Stomach (tissue), 9 donors: ENCODE data around the gene PLEKHO2. TPM values are rescaled to one million over a fixed set of nuclear protein-coding genes. Genes with fewer than 3 reads are reported as not detected.
A peak's percentile ranks its signal among the peaks of the same experiment; 100 is the strongest.

Experiments used
- DNase-seq, 2 donors: peaks; one replicate each; pipeline versions ENCODE4 v3.0.0 to v3.0.0-alpha.2; 2013 to 2019
- H3K27ac ChIP-seq, 5 donors: fragments of 200-600 bp in 4 of 5; sonication (generic) in 4 of 5; one replicate each; pipeline ENCODE4 v1.5.1; 2013 to 2019; ENCODE audit warnings: mild to moderate bottlenecking in 1 of 5, moderate library complexity in 1 of 5
- H3K27me3 ChIP-seq, 3 donors: fragments of 200-600 bp; sonication (generic); one replicate each; pipeline ENCODE4 v1.5.1; 2017 to 2019; ENCODE audit warnings: mixed run types in 1 of 3
- H3K36me3 ChIP-seq, 4 donors: fragments of 200-600 bp; sonication (generic); 1 replicate in 3 of 4; 2 replicates in 1 of 4; pipeline ENCODE4 v1.5.1; 2016 to 2019
- H3K4me1 ChIP-seq, 4 donors: fragments of 200-600 bp; sonication (generic); one replicate each; pipeline ENCODE4 v1.5.1; 2016 to 2019
- H3K4me3 ChIP-seq, 4 donors: fragments of 200-600 bp; sonication (generic) in 3 of 4; one replicate each; pipeline ENCODE4 v1.5.1; 2016 to 2019; ENCODE audit warnings: mild to moderate bottlenecking in 1 of 4
- H3K9me3 ChIP-seq, 4 donors: fragments of 200-600 bp; sonication (generic); one replicate each; pipeline ENCODE4 v1.5.1; 2016 to 2019
- EP300 ChIP-seq: sonication (generic); formaldehyde crosslinking; IDR thresholded peaks from one replicate; pipeline ENCODE4 v1.6.1; 2017; ENCODE audit warnings: antibody characterized with exemption
- POLR2A ChIP-seq, 4 donors: fragments of 450-650 bp; IDR thresholded peaks; one replicate each; pipeline ENCODE4 v1.6.1; 2016; ENCODE audit warnings: antibody characterized with exemption in 4 of 4, control low read depth in 2 of 4, mild to moderate bottlenecking in 1 of 4, moderate library complexity in 1 of 4
- POLR2AphosphoS5 ChIP-seq, 3 donors: sonication (generic); formaldehyde crosslinking; IDR thresholded peaks; one replicate each; pipeline ENCODE4 v1.6.1; 2016; ENCODE audit warnings: antibody characterized with exemption in 3 of 3
- WGBS, 5 donors: extraction: QIAGEN DNeasy Blood & Tissue Kit in 3 of 5; methylation state at CpG; one replicate each; pipeline versions ENCODE4 v1.1.5 to v1.1.7; 2013 to 2018; 5-methylcytosine and 5-hydroxymethylcytosine counted together
- intact Hi-C: fragments of 100-400 bp; cut with DNase I; formaldehyde crosslinking; loops from one replicate; pipeline ENCODE4 v1.15.1; 2023; ENCODE audit warnings: low total_unique reads
- polyA plus RNA-seq, 3 donors: library from polyadenylated mRNA; stranded (reverse); fragments of 200-250 nt; gene quantifications; one replicate each; pipeline ENCODE4 v1.2.3, GENCODE V29; 2013
- total RNA-seq, 5 donors: library from RNA; depleted of rRNA; stranded (reverse); fragments of >200 nt; gene quantifications; one replicate each; pipeline versions ENCODE4 v1.1.0 to v1.2.3, GENCODE V29; 2014 to 2016
- TF ChIP-seq, protein P1 (sequence below), 7 experiments: fragments of 450-650 bp in 4 of 7; fragments of 200-600 bp in 3 of 7; sonication (generic) in 3 of 7; IDR thresholded peaks; one replicate each; pipeline ENCODE4 v1.5.1; 2016 to 2019; ENCODE audit warnings: antibody characterized with exemption in 7 of 7, control low read depth in 2 of 7, mild to moderate bottlenecking in 1 of 7
- donor health status: healthy with polysubstance abuse.
- donor health status: Bipolar disorder and iron deficiency.
- donor health status: healthy.

The PLEKHO2 gene
- total and polyA plus RNA-seq, 8 donors, result 7.5 to 25.4 (median 18.3) TPM

DNA sequence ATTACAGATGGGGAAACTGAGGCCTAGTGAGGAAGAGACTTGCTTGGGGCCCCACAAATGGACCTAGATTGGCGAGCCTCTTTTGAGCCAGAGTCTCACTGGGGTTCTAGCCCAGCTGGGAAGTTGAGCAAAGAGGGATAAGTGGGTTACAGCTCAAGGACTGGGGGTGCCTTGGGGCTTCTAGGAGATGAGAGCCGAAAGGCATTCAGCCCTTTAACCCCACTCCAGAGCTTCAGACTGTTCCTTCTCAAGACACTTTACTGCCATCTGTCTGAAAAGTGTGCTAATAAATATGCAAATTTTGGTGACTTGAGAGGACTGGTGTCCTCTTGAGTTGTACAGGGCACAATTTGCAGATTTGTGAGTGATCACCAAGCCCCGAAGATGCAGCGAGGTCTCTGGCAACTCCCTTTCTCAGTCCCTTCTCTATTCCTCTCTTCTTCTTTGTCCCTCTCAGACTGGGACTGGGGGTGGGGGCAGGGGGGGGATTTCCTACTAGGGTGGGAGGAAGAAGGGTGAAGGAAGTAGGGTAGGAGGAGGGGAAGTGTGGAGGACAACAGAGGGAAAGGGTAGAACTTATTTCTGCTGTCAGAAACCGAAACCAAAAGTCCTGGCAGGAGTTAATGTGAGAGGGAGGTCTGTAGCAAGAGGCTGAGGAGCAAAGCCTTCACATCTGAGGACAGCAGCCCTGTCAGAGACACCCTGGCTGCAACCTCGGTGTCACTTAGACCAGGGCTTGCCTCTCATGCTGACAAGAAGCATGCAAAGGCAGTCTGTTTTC is 53.8 kb downstream of the PLEKHO2 start:
- H3K27me3 ChIP-seq, result no peaks in the 10 kb centered on the region
- TF ChIP-seq POLR2A (IDR thresholded peaks at IDR 0.05) (no peak), EP300 (no peak), POLR2AphosphoS5 (IDR thresholded peaks at IDR 0.05) (no peak)
- TF ChIP-seq, protein P1, sequence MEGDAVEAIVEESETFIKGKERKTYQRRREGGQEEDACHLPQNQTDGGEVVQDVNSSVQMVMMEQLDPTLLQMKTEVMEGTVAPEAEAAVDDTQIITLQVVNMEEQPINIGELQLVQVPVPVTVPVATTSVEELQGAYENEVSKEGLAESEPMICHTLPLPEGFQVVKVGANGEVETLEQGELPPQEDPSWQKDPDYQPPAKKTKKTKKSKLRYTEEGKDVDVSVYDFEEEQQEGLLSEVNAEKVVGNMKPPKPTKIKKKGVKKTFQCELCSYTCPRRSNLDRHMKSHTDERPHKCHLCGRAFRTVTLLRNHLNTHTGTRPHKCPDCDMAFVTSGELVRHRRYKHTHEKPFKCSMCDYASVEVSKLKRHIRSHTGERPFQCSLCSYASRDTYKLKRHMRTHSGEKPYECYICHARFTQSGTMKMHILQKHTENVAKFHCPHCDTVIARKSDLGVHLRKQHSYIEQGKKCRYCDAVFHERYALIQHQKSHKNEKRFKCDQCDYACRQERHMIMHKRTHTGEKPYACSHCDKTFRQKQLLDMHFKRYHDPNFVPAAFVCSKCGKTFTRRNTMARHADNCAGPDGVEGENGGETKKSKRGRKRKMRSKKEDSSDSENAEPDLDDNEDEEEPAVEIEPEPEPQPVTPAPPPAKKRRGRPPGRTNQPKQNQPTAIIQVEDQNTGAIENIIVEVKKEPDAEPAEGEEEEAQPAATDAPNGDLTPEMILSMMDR (IDR thresholded peaks at IDR 0.05), result no peak
- DNase-seq, result peak; percentile 31 to 83
- peaks cover 43 to 76% (median 54%) of the 10 kb centered on the region in 4 donors for H3K4me1 ChIP-seq
- intact Hi-C loops, result no loop called here
- H3K36me3 ChIP-seq, result no peaks in the 10 kb centered on the region
- H3K4me3 ChIP-seq, result peak overlapping the region; percentile 14 to 28 (median 16)
- H3K9me3 ChIP-seq, result no peaks in the 10 kb centered on the region
- 39 to 56% (median 43%) methylated on average over 6 of the region's 6 CpGs for WGBS, 5 donors
- peak overlapping the region; percentile 82 to 91 (median 86) for H3K27ac ChIP-seq

DNA sequence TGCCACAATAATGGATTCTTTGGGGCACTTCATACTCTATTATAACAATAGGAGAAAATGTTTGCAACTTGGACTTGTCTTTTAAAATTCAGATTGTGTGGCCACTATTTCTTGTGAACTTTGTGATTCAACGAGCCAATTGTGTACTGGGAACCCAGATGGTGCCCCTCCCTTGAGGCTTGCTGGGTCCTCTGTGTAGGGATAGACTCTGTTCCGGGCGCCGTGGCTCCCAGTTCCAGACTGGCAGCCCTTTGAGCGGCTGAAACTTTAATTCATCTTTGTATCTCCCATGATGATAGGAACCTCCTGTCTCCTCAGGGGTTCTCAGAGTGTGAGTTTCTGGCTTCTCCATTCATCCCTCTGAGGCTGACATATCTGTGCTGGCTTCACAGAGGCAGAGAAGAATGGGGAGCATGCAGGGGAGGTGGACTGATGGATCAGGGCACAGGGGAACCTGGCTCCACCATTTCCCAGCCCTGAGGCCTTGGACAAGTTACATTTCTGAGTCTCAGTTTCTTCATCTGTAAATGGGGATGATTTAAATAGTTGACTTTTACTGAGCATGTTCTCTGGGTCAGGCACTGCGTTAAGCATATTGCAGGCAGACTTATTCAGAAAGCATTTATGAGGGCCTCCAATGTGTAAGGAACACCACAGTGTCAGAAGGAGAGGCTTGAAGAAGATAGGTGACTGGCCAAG is 54.8 kb downstream of the PLEKHO2 start:
- Histone ChIP-seq H3K27me3 (no peaks in the 10 kb centered on the region), H3K9me3 (peaks cover 8 to 9% (median 9%) of the 10 kb centered on the region in 4 donors), H3K4me3 (no peak overlapping the region), H3K4me1 (peaks cover 43 to 70% (median 54%) of the 10 kb centered on the region in 4 donors), H3K27ac (peak overlapping the region; percentile 82 to 91 (median 85)), H3K36me3 (no peaks in the 10 kb centered on the region)
- intact Hi-C loops, result no loop called here
- DNase-seq, result no peak
- TF ChIP-seq POLR2AphosphoS5 (IDR thresholded peaks at IDR 0.05), result no peak
- no peak for TF ChIP-seq POLR2A (IDR thresholded peaks at IDR 0.05)
- TF ChIP-seq, protein P1 (IDR thresholded peaks at IDR 0.05), result no peak
- no peak for TF ChIP-seq EP300
- 83 to 89% (median 86%) methylated on average over 6 of the region's 6 CpGs for WGBS, 5 donors

DNA sequence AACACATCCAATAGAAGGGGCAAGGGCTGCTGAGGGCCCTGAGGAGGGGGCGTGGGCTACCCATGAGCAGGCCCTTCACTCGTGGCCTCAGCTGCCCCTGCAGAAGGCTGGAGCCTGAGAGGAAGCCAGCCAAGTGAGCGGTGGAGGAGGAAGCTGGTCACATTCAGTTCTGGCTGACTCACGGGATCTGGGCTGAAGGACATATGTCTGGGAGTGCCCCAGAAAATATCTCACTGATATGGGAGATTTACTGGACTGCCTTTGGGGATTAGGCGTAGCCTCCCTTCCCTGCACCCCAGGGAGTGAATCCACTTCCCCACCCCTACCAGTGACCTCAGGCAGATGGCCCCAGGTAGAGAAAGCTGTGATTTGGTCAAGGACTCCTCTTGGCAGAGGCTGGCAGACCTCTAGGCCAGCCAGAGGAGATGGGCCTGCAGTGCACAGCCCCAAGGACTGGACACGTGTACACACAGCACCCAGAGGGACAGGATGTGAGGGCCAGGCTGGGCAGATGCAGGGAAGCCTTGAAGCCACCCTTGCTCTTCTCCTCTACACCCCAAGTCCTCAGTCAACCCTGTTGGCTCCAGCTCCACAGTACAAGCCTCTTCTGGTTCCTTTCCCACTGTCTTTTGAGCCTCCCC is 55.8 kb downstream of the PLEKHO2 start:
- peak; percentile 74 to 81 for DNase-seq
- peaks cover 43 to 66% (median 54%) of the 10 kb centered on the region in 4 donors for H3K4me1 ChIP-seq
- H3K36me3 ChIP-seq, result no peaks in the 10 kb centered on the region
- peaks cover 10 to 12% (median 10%) of the 10 kb centered on the region in 4 donors for H3K9me3 ChIP-seq
- 24 to 38% (median 31%) methylated on average over 5 to 6 of the region's 6 CpGs for WGBS, 5 donors
- no peak overlapping the region for H3K4me3 ChIP-seq
- H3K27ac ChIP-seq, result peak overlapping the region; percentile 82 to 91 (median 85)
- no peak for TF ChIP-seq EP300
- TF ChIP-seq, protein P1 (IDR thresholded peaks at IDR 0.05), result no peak
- TF ChIP-seq POLR2AphosphoS5 (IDR thresholded peaks at IDR 0.05), result peak in 2 of 3 donors; percentile 39 to 73
- no peak for TF ChIP-seq POLR2A (IDR thresholded peaks at IDR 0.05)
- intact Hi-C loops, result no loop called here
- H3K27me3 ChIP-seq, result no peaks in the 10 kb centered on the region

DNA sequence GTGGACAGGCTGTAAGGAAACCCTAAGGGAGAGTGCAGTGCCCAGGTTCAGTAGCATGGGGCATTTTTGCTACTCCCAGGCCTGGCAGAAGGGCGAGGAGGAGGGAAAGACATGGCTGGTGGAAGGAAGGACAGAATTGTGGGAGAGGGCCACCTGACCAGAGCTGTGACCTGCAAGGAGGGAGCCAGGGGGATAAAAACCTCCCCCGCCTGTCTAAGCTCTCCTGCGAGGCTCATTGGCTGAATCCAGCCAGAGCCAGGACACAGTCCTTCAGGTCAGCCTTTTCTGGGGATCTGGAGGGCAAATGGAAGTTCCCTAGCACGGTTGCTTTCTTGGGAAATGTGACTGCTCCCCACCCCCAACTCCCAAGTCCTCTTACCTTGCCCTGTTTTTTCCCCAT is 56.7 kb downstream of the PLEKHO2 start:
- peak overlapping the region; percentile 82 to 91 (median 85) for H3K27ac ChIP-seq
- peaks cover 10 to 12% (median 10%) of the 10 kb centered on the region in 4 donors for H3K9me3 ChIP-seq
- 75 to 94% (median 90%) methylated on average over 4 of the region's 4 CpGs for WGBS, 5 donors
- H3K36me3 ChIP-seq, result no peaks in the 10 kb centered on the region
- peaks cover 42 to 57% (median 45%) of the 10 kb centered on the region in 4 donors for H3K4me1 ChIP-seq
- intact Hi-C loops, result no loop called here
- TF ChIP-seq EP300, result no peak
- TF ChIP-seq, protein P1 (IDR thresholded peaks at IDR 0.05), result no peak
- TF ChIP-seq POLR2AphosphoS5 (IDR thresholded peaks at IDR 0.05), result no peak
- TF ChIP-seq POLR2A (IDR thresholded peaks at IDR 0.05), result no peak
- no peak overlapping the region for H3K4me3 ChIP-seq
- DNase-seq, result no peak
- H3K27me3 ChIP-seq, result no peaks in the 10 kb centered on the region
